IPS-18a (cell line): ENCODE measurements around the gene BMP3.

Experiments used
- H3K27ac ChIP-seq: one replicate; pipeline ENCODE4 v1.5.1; 2013; ENCODE audit warnings: low read length
- H3K27me3 ChIP-seq: one replicate; pipeline ENCODE4 v1.6.1; 2013; ENCODE audit warnings: mild to moderate bottlenecking, low read length; ENCODE audit not compliant: control insufficient read depth, insufficient read depth
- H3K36me3 ChIP-seq: one replicate; pipeline ENCODE4 v1.6.1; 2013; ENCODE audit warnings: low read depth, low read length; ENCODE audit not compliant: control insufficient read depth
- H3K4me1 ChIP-seq: one replicate; pipeline ENCODE4 v1.6.1; 2013; ENCODE audit warnings: low read depth, low read length; ENCODE audit not compliant: control insufficient read depth
- H3K4me3 ChIP-seq: one replicate; pipeline ENCODE4 v1.5.1; 2013; ENCODE audit warnings: low read length
- H3K9ac ChIP-seq: one replicate; pipeline ENCODE4 v1.6.1; 2013; ENCODE audit warnings: mild to moderate bottlenecking, low read length, moderate library complexity
- H3K9me3 ChIP-seq: one replicate; pipeline ENCODE4 v1.6.1; 2013; ENCODE audit warnings: low read depth, low read length; ENCODE audit not compliant: control insufficient read depth

Gene BMP3

GRCh38 chr4:81085291-81085690 is 54.8 kb downstream of the BMP3 start:
- H3K4me3 ChIP-seq: no peak overlapping the region
- no peak overlapping the region for H3K9ac ChIP-seq
- no peak overlapping the region for H3K27ac ChIP-seq
- no peaks in the 10 kb centered on the region for H3K4me1 ChIP-seq
- H3K27me3 ChIP-seq: no peaks in the 10 kb centered on the region
- no peaks in the 10 kb centered on the region for H3K9me3 ChIP-seq
- no peaks in the 10 kb centered on the region for H3K36me3 ChIP-seq

DNA sequence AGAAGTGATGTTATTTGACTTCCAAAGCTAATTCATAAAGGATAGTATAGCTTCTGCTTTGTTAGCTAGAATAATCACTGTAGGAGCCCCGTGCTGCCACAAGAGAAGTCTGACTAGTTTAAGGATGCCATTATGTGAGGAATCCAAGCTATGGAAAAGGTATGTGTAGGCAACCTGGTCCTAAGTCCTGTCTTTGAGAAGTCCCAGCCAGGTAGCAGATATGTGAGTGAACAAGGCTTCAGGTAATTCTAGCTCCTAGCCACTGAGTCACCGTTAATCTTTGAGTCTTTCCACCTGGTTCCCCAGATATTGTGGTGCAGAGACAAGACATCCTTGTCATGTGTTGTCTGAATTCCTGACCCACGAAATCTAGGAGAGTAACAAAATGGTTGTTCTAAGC is 55.5 kb downstream of the BMP3 start:
- Histone ChIP-seq H3K36me3 (no peaks in the 10 kb centered on the region), H3K4me3 (no peak overlapping the region), H3K27me3 (no peaks in the 10 kb centered on the region), H3K9me3 (no peaks in the 10 kb centered on the region), H3K27ac (no peak overlapping the region), H3K9ac (no peak overlapping the region), H3K4me1 (no peaks in the 10 kb centered on the region)

DNA sequence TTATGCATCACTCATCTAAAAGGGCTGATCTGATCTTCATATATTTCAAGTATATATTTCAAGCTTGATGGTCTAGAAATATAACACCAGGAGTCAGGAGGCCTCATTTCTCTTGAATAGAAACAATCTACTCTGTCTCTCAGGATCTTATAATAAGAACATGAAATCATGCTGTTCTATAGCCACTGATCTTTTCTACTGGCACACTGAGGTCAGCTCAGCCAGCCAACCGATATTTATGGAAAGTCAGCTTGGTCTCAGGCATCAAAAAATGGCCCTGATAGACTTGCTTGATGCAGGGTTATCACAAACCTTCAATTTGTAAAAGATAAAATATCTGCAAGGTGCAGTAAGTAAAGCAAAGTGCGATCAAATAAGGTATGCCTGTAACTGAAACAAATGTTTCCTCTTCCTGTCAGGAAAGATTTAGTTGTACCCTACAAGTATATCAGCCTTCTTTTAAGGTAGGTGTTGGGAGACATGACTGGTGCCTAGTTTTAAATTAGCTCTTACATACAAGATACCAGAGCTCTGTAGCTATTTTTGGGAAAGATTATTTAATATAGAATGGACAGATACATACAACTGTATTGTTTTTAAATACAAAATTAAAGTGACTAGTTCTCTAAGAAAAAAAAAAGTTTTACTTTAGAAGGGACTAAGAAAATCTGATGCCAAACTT is 63.4 kb downstream of the BMP3 start:
- H3K36me3 ChIP-seq: no peaks in the 10 kb centered on the region
- H3K9ac ChIP-seq: no peak overlapping the region
- H3K4me3 ChIP-seq: no peak overlapping the region
- H3K4me1 ChIP-seq: no peaks in the 10 kb centered on the region
- H3K9me3 ChIP-seq: no peaks in the 10 kb centered on the region
- H3K27me3 ChIP-seq: no peaks in the 10 kb centered on the region
- H3K27ac ChIP-seq: no peak overlapping the region

DNA sequence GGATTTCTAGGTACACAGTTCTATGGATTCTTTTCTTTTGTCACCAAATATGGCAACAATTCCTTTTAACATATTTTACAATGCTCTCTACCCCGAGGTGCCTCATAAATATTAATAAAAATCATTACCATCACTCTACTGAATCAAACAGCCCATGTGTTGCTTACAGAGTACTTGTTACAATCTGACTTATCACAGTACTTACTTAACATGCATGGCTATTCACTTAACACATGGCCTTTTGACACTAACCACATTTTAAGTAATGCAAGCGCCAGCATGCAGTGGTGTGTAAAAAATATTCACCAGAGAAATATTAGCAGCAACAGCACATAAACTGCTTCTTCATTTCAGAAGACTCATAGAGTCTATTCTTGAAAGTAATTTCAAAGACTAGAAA is 64.9 kb downstream of the BMP3 start:
- H3K4me1 ChIP-seq: no peaks in the 10 kb centered on the region
- no peaks in the 10 kb centered on the region for H3K36me3 ChIP-seq
- H3K9me3 ChIP-seq: no peaks in the 10 kb centered on the region
- no peak overlapping the region for H3K27ac ChIP-seq
- no peak overlapping the region for H3K9ac ChIP-seq
- no peak overlapping the region for H3K4me3 ChIP-seq
- no peaks in the 10 kb centered on the region for H3K27me3 ChIP-seq

- no peak overlapping the region for H3K27ac ChIP-seq
- H3K9ac ChIP-seq: no peak overlapping the region
- H3K27me3 ChIP-seq: no peaks in the 10 kb centered on the region
- no peaks in the 10 kb centered on the region for H3K4me1 ChIP-seq
- no peak overlapping the region for H3K4me3 ChIP-seq
- H3K9me3 ChIP-seq: no peaks in the 10 kb centered on the region
- no peaks in the 10 kb centered on the region for H3K36me3 ChIP-seq
Observed at GRCh38 chr4:81096566-81096965, 66.1 kb downstream of the BMP3 start.

- H3K9me3 ChIP-seq: no peaks in the 10 kb centered on the region
- H3K4me1 ChIP-seq: no peaks in the 10 kb centered on the region
- H3K9ac ChIP-seq: no peak overlapping the region
- H3K27ac ChIP-seq: no peak overlapping the region
- no peaks in the 10 kb centered on the region for H3K36me3 ChIP-seq
- H3K4me3 ChIP-seq: no peak overlapping the region
- no peaks in the 10 kb centered on the region for H3K27me3 ChIP-seq
Observed at GRCh38 chr4:81102107-81102506, 71.6 kb downstream of the BMP3 start.

DNA sequence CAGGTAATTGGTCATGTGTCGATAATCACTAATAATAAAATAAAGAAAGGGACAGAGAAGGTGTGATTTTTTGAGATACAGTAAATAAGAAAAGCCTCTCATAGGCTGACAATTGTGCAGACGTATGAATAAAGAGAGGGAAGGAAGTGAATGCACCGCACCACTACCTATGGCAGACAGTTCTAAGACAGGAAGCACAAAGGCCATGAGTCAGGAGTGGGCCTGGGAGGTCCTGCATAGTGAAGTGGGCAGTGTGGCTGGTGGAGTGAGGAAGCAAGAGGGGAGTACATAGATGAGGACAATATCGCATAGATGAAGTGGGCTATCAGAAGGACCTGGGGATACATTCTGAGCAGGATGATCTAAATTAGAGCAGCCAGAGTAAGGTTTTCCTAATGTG is 75.6 kb downstream of the BMP3 start:
- Histone ChIP-seq H3K36me3 (no peaks in the 10 kb centered on the region), H3K27ac (no peak overlapping the region), H3K9me3 (no peaks in the 10 kb centered on the region), H3K4me3 (no peak overlapping the region), H3K9ac (no peak overlapping the region), H3K27me3 (no peaks in the 10 kb centered on the region), H3K4me1 (no peaks in the 10 kb centered on the region)
